Liver (tissue), 9 donors: ENCODE results near the gene BPIFA2. TPM values are rescaled to one million over a fixed set of nuclear protein-coding genes. Genes with fewer than 3 reads are reported as not detected.
A peak's percentile ranks its signal among the peaks of the same experiment; 100 is the strongest.

Experiments
- DNase-seq: peaks from one replicate; pipeline ENCODE4 v3.0.0-alpha.2; 2017; ENCODE audit warnings: low spot score
- H3K27ac ChIP-seq, 2 donors: one replicate each; pipeline ENCODE4 v1.7.0; 2013; ENCODE audit warnings: inconsistent platforms in 2 of 2, low read length in 2 of 2, control low read depth in 1 of 2, low read depth in 1 of 2, mild to moderate bottlenecking in 1 of 2
- H3K27me3 ChIP-seq, 4 donors: one replicate each; pipeline versions ENCODE4 v1.6.1 to v1.7.0; 2013; ENCODE audit warnings: low read length in 3 of 4, inconsistent platforms in 1 of 4, mild to moderate bottlenecking in 1 of 4, moderate library complexity in 1 of 4; ENCODE audit not compliant: control insufficient read depth in 4 of 4, insufficient read depth in 4 of 4
- H3K36me3 ChIP-seq, 4 donors: one replicate each; pipeline versions ENCODE4 v1.6.1 to v1.7.0; 2013; ENCODE audit warnings: low read length in 3 of 4, mild to moderate bottlenecking in 3 of 4, low read depth in 1 of 4, moderate library complexity in 1 of 4; ENCODE audit not compliant: control insufficient read depth in 4 of 4, insufficient read depth in 3 of 4
- H3K4me1 ChIP-seq, 4 donors: one replicate each; pipeline versions ENCODE4 v1.6.1 to v1.7.0; 2013; ENCODE audit warnings: low read length in 3 of 4, mild to moderate bottlenecking in 3 of 4, moderate library complexity in 1 of 4; ENCODE audit not compliant: control insufficient read depth in 4 of 4, insufficient read depth in 4 of 4
- H3K4me3 ChIP-seq, 3 donors: one replicate each; pipeline versions ENCODE4 v1.6.1 to v1.7.0; 2013; ENCODE audit warnings: low read length in 3 of 3, control low read depth in 1 of 3, low read depth in 1 of 3, mild to moderate bottlenecking in 1 of 3
- H3K9ac ChIP-seq, 2 donors: one replicate each; pipeline ENCODE4 v1.7.0; 2013; ENCODE audit warnings: low read length in 2 of 2, mild to moderate bottlenecking in 2 of 2, moderate library complexity in 2 of 2, control low read depth in 1 of 2, low read depth in 1 of 2
- H3K9me3 ChIP-seq, 4 donors: one replicate each; pipeline versions ENCODE4 v1.6.1 to v1.7.0; 2013; ENCODE audit warnings: low read length in 3 of 4; ENCODE audit not compliant: control insufficient read depth in 4 of 4
- ATF3 ChIP-seq: IDR thresholded peaks from 2 replicates; pipeline ENCODE4 v1.6.1; 2016; ENCODE audit warnings: antibody characterized with exemption
- CTCF ChIP-seq: fragments of 150-350 bp; IDR thresholded peaks from 2 replicates; pipeline ENCODE4 v1.5.1; 2017; ENCODE audit warnings: improper control_type of control experiment, low read depth, low read length; ENCODE audit not compliant: missing input control
- EGR1 ChIP-seq, 2 donors: IDR thresholded peaks; 2 replicates each; pipeline ENCODE4 v1.6.1; 2016 to 2018; ENCODE audit warnings: antibody characterized with exemption in 2 of 2, low read depth in 2 of 2
- FOXA1 ChIP-seq: IDR thresholded peaks from 2 replicates; pipeline ENCODE4 v1.6.1; 2016; ENCODE audit warnings: antibody characterized with exemption
- FOXA2 ChIP-seq: IDR thresholded peaks from 2 replicates; pipeline ENCODE4 v1.6.1; 2016; ENCODE audit warnings: antibody characterized with exemption
- GABPA ChIP-seq, 2 donors: IDR thresholded peaks in 1 of 2; conservative IDR thresholded peaks in 1 of 2; 2 replicates each; pipeline ENCODE4 v1.6.1; 2016; ENCODE audit warnings: antibody characterized with exemption in 2 of 2, mild to moderate bottlenecking in 1 of 2, moderate library complexity in 1 of 2
- HNF4A ChIP-seq, 2 donors: conservative IDR thresholded peaks; 2 replicates each; pipeline ENCODE4 v1.6.1; 2016; ENCODE audit warnings: antibody characterized with exemption in 2 of 2, mild to moderate bottlenecking in 2 of 2
- HNF4G ChIP-seq: IDR thresholded peaks from 2 replicates; pipeline ENCODE4 v1.6.1; 2016; ENCODE audit warnings: antibody characterized with exemption
- JUND ChIP-seq, 2 donors: IDR thresholded peaks; 2 replicates each; pipeline ENCODE4 v1.6.1; 2016; ENCODE audit warnings: antibody characterized with exemption in 2 of 2
- MAX ChIP-seq: IDR thresholded peaks from 2 replicates; pipeline ENCODE4 v1.6.1; 2016; ENCODE audit warnings: antibody characterized with exemption
- NR2F2 ChIP-seq: IDR thresholded peaks from 2 replicates; pipeline ENCODE4 v1.6.1; 2016; ENCODE audit warnings: antibody characterized with exemption
- RAD21 ChIP-seq, 2 donors: IDR thresholded peaks; 2 replicates each; pipeline ENCODE4 v1.6.1; 2016; ENCODE audit warnings: antibody characterized with exemption in 2 of 2, mild to moderate bottlenecking in 2 of 2
- REST ChIP-seq: IDR thresholded peaks from 2 replicates; pipeline ENCODE4 v1.6.1; 2016; ENCODE audit warnings: antibody characterized with exemption, mild to moderate bottlenecking
- RXRA ChIP-seq, 2 donors: IDR thresholded peaks; 2 replicates each; pipeline ENCODE4 v1.6.1; 2017 to 2018; ENCODE audit warnings: antibody characterized with exemption in 2 of 2, mild to moderate bottlenecking in 1 of 2
- SP1 ChIP-seq: IDR thresholded peaks from 2 replicates; pipeline ENCODE4 v1.6.1; 2018; ENCODE audit warnings: antibody characterized with exemption, mild to moderate bottlenecking
- TAF1 ChIP-seq: conservative IDR thresholded peaks from 2 replicates; pipeline ENCODE4 v1.6.1; 2016; ENCODE audit warnings: antibody characterized with exemption, mild to moderate bottlenecking
- YY1 ChIP-seq: IDR thresholded peaks from 2 replicates; pipeline ENCODE4 v1.6.1; 2016; ENCODE audit warnings: antibody characterized with exemption, mild to moderate bottlenecking
- ZBTB33 ChIP-seq: IDR thresholded peaks from 2 replicates; pipeline ENCODE4 v1.6.1; 2016; ENCODE audit warnings: antibody characterized with exemption
- WGBS: extraction: QIAGEN DNeasy Blood & Tissue Kit; methylation state at CpG from one replicate; pipeline ENCODE4 v1.1.7; 2013; 5-methylcytosine and 5-hydroxymethylcytosine counted together
- polyA plus RNA-seq, 2 donors: library from polyadenylated mRNA; stranded (reverse) in 1 of 2; unstranded in 1 of 2; fragments of 200-250 nt in 1 of 2; fragments of >200 nt in 1 of 2; fragmentation: Nextera tagmentation in 1 of 2; extraction: Ambion mirVana in 1 of 2; gene quantifications; one replicate each; pipeline versions ENCODE4 v1.2.1 to v1.2.3, GENCODE V29; 2013 to 2015
- total RNA-seq, 2 donors: library from RNA; depleted of rRNA; stranded (reverse); fragments of >200 nt; gene quantifications; one replicate each; pipeline ENCODE4 v1.2.3, GENCODE V29; 2014
- donor health status: healthy.
- donor health status: healthy.
- donor health status: healthy.
- donor health status: healthy.
- donor health status: healthy.

BPIFA2 gene
- total and polyA plus RNA-seq, 4 donors, result not detected

GRCh38 chr20:33125983-33126382 is 42.0 kb upstream of the BPIFA2 start:
- TF ChIP-seq HNF4A (conservative IDR thresholded peaks at IDR 0.05) (peak; percentile 87 to 88), YY1 (peak; percentile 95), JUND (IDR thresholded peaks at IDR 0.05) (peak in 1 of 2 donors; percentile 67), HNF4G (peak; percentile 53), CTCF (no peak), SP1 (peak; percentile 91), RXRA (IDR thresholded peaks at IDR 0.05) (peak; percentile 99 to 100), MAX (peak; percentile 72), REST (peak; percentile 66), NR2F2 (no peak), FOXA1 (peak; percentile 37), EGR1 (IDR thresholded peaks at IDR 0.05; ENCODE audit: low read depth in 2 of 2) (no peak), FOXA2 (peak; percentile 34), RAD21 (IDR thresholded peaks at IDR 0.05) (peak; percentile 29 to 36), ZBTB33 (peak; percentile 81), GABPA (IDR thresholded peaks at IDR 0.05 in 1 of 2, conservative IDR thresholded peaks at IDR 0.05 in 1 of 2) (peak in 1 of 2 donors; percentile 17), TAF1 (no peak), ATF3 (no peak)
- Histone ChIP-seq H3K4me1 (peaks cover 8 to 39% (median 25%) of the 10 kb centered on the region in 4 donors), H3K4me3 (no peak overlapping the region), H3K36me3 (no peaks in the 10 kb centered on the region), H3K27me3 (no peaks in the 10 kb centered on the region), H3K9me3 (no peaks in the 10 kb centered on the region), H3K9ac (no peak overlapping the region), H3K27ac (peak overlapping the region; percentile 54 to 58)
- no peak for DNase-seq
- WGBS, result 25% methylated on average over 6 of the region's 6 CpGs
